Endothelial cell of umbilical vein (primary cell): Measurements from ENCODE around the gene TBC1D9. TPM values are rescaled to one million over a fixed set of nuclear protein-coding genes. Genes with fewer than 3 reads are reported as not detected.

Experiments used
- BruUV-seq: library from RNA; stranded (reverse); fragments of 400-500 nt; replicated peaks from 2 replicates; lab custom pipeline; 2021; lab: Mats Ljungman, UMichigan
- CTCF ChIA-PET: fragments of 300-600, 350-600 bp; sonication (Branson Sonifier 250); formaldehyde crosslinking; loops from one replicate; lab custom pipeline; 2021; ENCODE audit warnings: antibody characterized with exemption, inconsistent platforms; lab: Charles Lee
- POLR2A ChIA-PET: fragments of 300-600, 350-600 bp; sonication (Branson Sonifier 250); formaldehyde crosslinking; loops from one replicate; lab custom pipeline; 2021; ENCODE audit warnings: antibody characterized with exemption, inconsistent platforms; lab: Charles Lee
- DNase-seq: peaks from one replicate; pipeline ENCODE4 v3.0.0-alpha.2; 2011; ENCODE audit warnings: low read depth, low spot score
- FAIRE-seq: peaks from 2 replicates; lab custom pipeline; 2011; peaks lifted over from hg19 to GRCh38; lab: Jason Lieb, UNC
- H2AFZ ChIP-seq: 2 replicates; pipeline ENCODE4 v1.6.0; 2012; ENCODE audit warnings: low read depth, low read length, control low read depth, inconsistent platforms
- H3K27ac ChIP-seq: 2 replicates; pipeline ENCODE4 v1.5.1; 2011; ENCODE audit warnings: low read depth, mild to moderate bottlenecking, control low read depth, low read length, moderate library complexity; ENCODE audit not compliant: insufficient read depth
- H3K27me3 ChIP-seq, 2 experiments: 2 replicates each; pipeline versions ENCODE4 v1.6.0 to v1.6.1; 2011; ENCODE audit warnings: low read length in 2 of 2, mixed read lengths in 1 of 2; ENCODE audit not compliant: control insufficient read depth in 2 of 2, insufficient read depth in 2 of 2
- H3K36me3 ChIP-seq, 2 experiments: 2 replicates in 1 of 2; 3 replicates in 1 of 2; pipeline ENCODE4 v1.5.1; 2011; ENCODE audit warnings: low read length in 2 of 2, mild to moderate bottlenecking in 1 of 2, moderate library complexity in 1 of 2; ENCODE audit not compliant: control insufficient read depth in 2 of 2, insufficient read depth in 2 of 2; ENCODE audit errors: extremely low read depth in 1 of 2
- H3K4me1 ChIP-seq: 3 replicates; pipeline ENCODE4 v1.5.1; 2011; ENCODE audit warnings: mild to moderate bottlenecking, low read length; ENCODE audit not compliant: control insufficient read depth, insufficient read depth; ENCODE audit errors: extremely low read depth
- H3K4me2 ChIP-seq: 2 replicates; pipeline ENCODE4 v1.6.1; 2011; ENCODE audit warnings: low read length, control low read depth, mixed read lengths; ENCODE audit not compliant: insufficient read depth
- H3K4me3 ChIP-seq, 3 experiments: fragments of 200-600 bp in 1 of 3; sonication (generic), shearing (Covaris generic) in 1 of 3; replicated peaks in 1 of 3; 2 replicates each; pipeline ENCODE4 v1.5.1; 2011 to 2016; ENCODE audit warnings: control low read depth in 3 of 3, low read length in 3 of 3, mild to moderate bottlenecking in 2 of 3, inconsistent platforms in 1 of 3, low read depth in 1 of 3, moderate library complexity in 1 of 3; ENCODE audit not compliant: insufficient read depth in 1 of 3
- H3K79me2 ChIP-seq: 2 replicates; pipeline ENCODE4 v1.6.0; 2012; ENCODE audit warnings: low read length, inconsistent platforms; ENCODE audit not compliant: control insufficient read depth, insufficient read depth
- H3K9ac ChIP-seq: replicated peaks from 2 replicates; pipeline ENCODE3; 2011; ENCODE audit warnings: low read length, control low read depth; ENCODE audit not compliant: insufficient read depth; ENCODE audit errors: extremely low read depth
- H3K9me1 ChIP-seq: replicated peaks from 3 replicates; pipeline ENCODE4 v1.6.0; 2011; ENCODE audit warnings: mild to moderate bottlenecking, low read length; ENCODE audit not compliant: control insufficient read depth, insufficient read depth; ENCODE audit errors: extremely low read depth
- H3K9me3 ChIP-seq: replicated peaks from 2 replicates; pipeline ENCODE4 v1.5.1; 2012; ENCODE audit warnings: low read length, inconsistent platforms; ENCODE audit not compliant: control insufficient read depth, insufficient read depth
- H4K20me1 ChIP-seq: replicated peaks from 2 replicates; pipeline ENCODE3; 2011; ENCODE audit warnings: mild to moderate bottlenecking, low read length; ENCODE audit not compliant: control insufficient read depth, insufficient read depth; ENCODE audit errors: extremely low read depth
- CTCF ChIP-seq, 2 donors: IDR thresholded peaks; 1 replicate in 1 of 2; 2 replicates in 1 of 2; pipeline ENCODE4 v1.5.1; 2011; ENCODE audit warnings: low read length in 2 of 2, mild to moderate bottlenecking in 2 of 2, moderate library complexity in 2 of 2, control low read depth in 1 of 2, inconsistent platforms in 1 of 2, low read depth in 1 of 2; ENCODE audit not compliant: insufficient read depth in 1 of 2; ENCODE audit errors: extremely low read depth in 1 of 2
- EZH2 ChIP-seq: IDR thresholded peaks from 2 replicates; pipeline ENCODE4 v1.6.1; 2012; ENCODE audit warnings: borderline replicate concordance, low read depth, mild to moderate bottlenecking, moderate library complexity, low read length, inconsistent platforms; ENCODE audit not compliant: severe bottlenecking
- FOS ChIP-seq: IDR thresholded peaks from 2 replicates; pipeline ENCODE4 v1.6.1; 2011; ENCODE audit warnings: mild to moderate bottlenecking, low read length, moderate library complexity, borderline replicate concordance; ENCODE audit not compliant: insufficient read depth
- JUN ChIP-seq: IDR thresholded peaks from 2 replicates; pipeline ENCODE4 v1.6.1; 2011; ENCODE audit warnings: borderline replicate concordance, low read depth; ENCODE audit not compliant: insufficient read length, insufficient read depth
- MAX ChIP-seq: IDR thresholded peaks from 2 replicates; pipeline ENCODE4 v1.6.1; 2011; ENCODE audit not compliant: insufficient read depth, insufficient read length
- POLR2A ChIP-seq: IDR thresholded peaks from 2 replicates; pipeline ENCODE4 v1.6.1; 2012; ENCODE audit warnings: low read depth, mild to moderate bottlenecking, control low read depth, low read length
- dilution Hi-C: fragments of 300-500 bp; cut with MboI; formaldehyde crosslinking; loops from one replicate; pipeline ENCODE4 v1.15.0; 2019; ENCODE audit warnings: low sequenced_read_pairs; ENCODE audit not compliant: extremely low pct_ligation_motif_present
- intact Hi-C: fragments of 100-400 bp; cut with micrococcal nuclease; formaldehyde crosslinking; loops from one replicate; pipeline ENCODE4 v1.10.0; 2022
- polyA plus RNA-seq, 4 experiments: library from polyadenylated mRNA; depleted of rRNA in 3 of 4; stranded (reverse) in 3 of 4; unstranded in 1 of 4; fragments of >200 nt; gene quantifications; 2 replicates each; pipeline versions ENCODE4 v1.2.1 to v1.2.3, GENCODE V29; 2011 to 2012; ENCODE audit warnings: missing spikeins in 1 of 4
- total RNA-seq: library from RNA; stranded (reverse); gene quantifications from 2 replicates; pipeline ENCODE4 v1.2.3, GENCODE V29; 2021

Gene TBC1D9
- total and polyA plus RNA-seq, 2 donors (not counting 3 experiments of a cell fraction or from before 2014, with no cell fraction given): 21.7 to 45.3 TPM

GRCh38 chr4:140635606-140636005 is 120.6 kb downstream of the TBC1D9 start:
- intact Hi-C loops: no loop called here
- CTCF ChIA-PET: interaction anchor here (0.6 to 1.2 kb wide), 5 partner anchors 13 to 276 kb away, joined by 3 to 8 read pairs (median 3); no protein-coding TSS in a partner anchor
- H3K9me3 ChIP-seq: no peaks in the 10 kb centered on the region

GRCh38 chr4:140633951-140634350 is 122.2 kb downstream of the TBC1D9 start:
- POLR2A ChIA-PET: no interaction called here
- dilution Hi-C loops (no loop called here), intact Hi-C loops (no loop called here)

More at GRCh38 chr4:140635606-140636005, 120.6 kb downstream of the TBC1D9 start:
- no TSS peak for BruUV-seq
- no peak overlapping the region for H3K27ac ChIP-seq
- no peak overlapping the region for H3K9ac ChIP-seq
- TF ChIP-seq POLR2A (no peak), EZH2 (no peak), FOS (no peak), MAX (no peak), JUN (no peak)
- no peaks in the 10 kb centered on the region for H3K9me1 ChIP-seq
- no peak for DNase-seq
- H3K4me3 ChIP-seq: no peak overlapping the region
- POLR2A ChIA-PET: no interaction called here
- H2AFZ ChIP-seq: no peak overlapping the region
- dilution Hi-C loops: no loop called here
- no peak overlapping the region for H3K4me2 ChIP-seq
- H4K20me1 ChIP-seq: peaks cover 2% of the 10 kb centered on the region
- H3K4me1 ChIP-seq: no peaks in the 10 kb centered on the region
- FAIRE-seq: no peak
- H3K27me3 ChIP-seq: no peaks in the 10 kb centered on the region
- no peaks in the 10 kb centered on the region for H3K79me2 ChIP-seq
- H3K36me3 ChIP-seq: peaks cover 10 to 16% of the 10 kb centered on the region in 2 experiments

More at GRCh38 chr4:140633951-140634350, 122.2 kb downstream of the TBC1D9 start:
- H3K4me3 ChIP-seq: no peak overlapping the region
- H3K4me2 ChIP-seq: no peak overlapping the region
- H3K4me1 ChIP-seq: no peaks in the 10 kb centered on the region
- H3K9me1 ChIP-seq: no peaks in the 10 kb centered on the region
- H3K27ac ChIP-seq: no peak overlapping the region
- CTCF ChIA-PET: no interaction called here
- no peak overlapping the region for H2AFZ ChIP-seq
- no peak overlapping the region for H3K9ac ChIP-seq
- no peaks in the 10 kb centered on the region for H3K79me2 ChIP-seq
- DNase-seq: no peak
- H4K20me1 ChIP-seq: peaks cover 2% of the 10 kb centered on the region
- peaks cover 10 to 13% of the 10 kb centered on the region in 2 experiments for H3K36me3 ChIP-seq
- TF ChIP-seq CTCF (IDR thresholded peaks at IDR 0.05; ENCODE audit: extremely low read depth in 1 of 2, insufficient read depth in 1 of 2, low read depth in 1 of 2, low read length in 2 of 2) (no peak), MAX (no peak), POLR2A (no peak), EZH2 (no peak)
- no peaks in the 10 kb centered on the region for H3K27me3 ChIP-seq
- BruUV-seq: no TSS peak
- H3K9me3 ChIP-seq: no peaks in the 10 kb centered on the region
- FAIRE-seq: no peak
